OCI-LY1 (cell line): Measurements from ENCODE around the gene FAM76B.

ENCODE experiments used
- H2AFZ ChIP-seq: fragments of 200-600 bp; sonication (generic), shearing (Covaris generic); 2 replicates; pipeline ENCODE4 v1.6.0; 2014; ENCODE audit warnings: antibody characterized with exemption, mild to moderate bottlenecking, low read length
- H3F3A ChIP-seq: fragments of 200-600 bp; sonication (generic), shearing (Covaris generic); 2 replicates; pipeline ENCODE4 v1.6.0; 2014; ENCODE audit warnings: mild to moderate bottlenecking, antibody characterized with exemption, low read length, moderate library complexity; ENCODE audit not compliant: insufficient read depth
- H3K27ac ChIP-seq: fragments of 200-600 bp; sonication (generic); 2 replicates; pipeline ENCODE4 v1.5.1; 2014; ENCODE audit warnings: low read length, mixed run types, mild to moderate bottlenecking, low read depth; ENCODE audit not compliant: poor library complexity, severe bottlenecking
- H3K27me3 ChIP-seq: fragments of 200-600 bp; sonication (generic); 2 replicates; pipeline ENCODE4 v1.6.0; 2014; ENCODE audit warnings: antibody characterized with exemption, mild to moderate bottlenecking, low read length, moderate library complexity; ENCODE audit not compliant: insufficient read depth
- H3K36me3 ChIP-seq: fragments of 200-600 bp; sonication (generic); 2 replicates; pipeline ENCODE4 v1.6.1; 2014; ENCODE audit warnings: mild to moderate bottlenecking, antibody characterized with exemption, low read length, moderate library complexity, mixed read lengths; ENCODE audit not compliant: insufficient read depth
- H3K4me1 ChIP-seq: fragments of 200-600 bp; sonication (generic); 2 replicates; pipeline ENCODE4 v1.5.1; 2014; ENCODE audit warnings: mild to moderate bottlenecking, low read length, moderate library complexity; ENCODE audit not compliant: insufficient read depth, severe bottlenecking
- H3K4me2 ChIP-seq: fragments of 200-600 bp; sonication (generic), shearing (Covaris generic); 2 replicates; pipeline ENCODE4 v1.6.1; 2014; ENCODE audit warnings: low read length
- H3K4me3 ChIP-seq: fragments of 200-600 bp; sonication (generic); 2 replicates; pipeline ENCODE4 v1.5.1; 2014; ENCODE audit warnings: low read length, low read depth, mild to moderate bottlenecking, mixed read lengths; ENCODE audit not compliant: poor library complexity, severe bottlenecking
- H3K79me2 ChIP-seq: fragments of 200-600 bp; shearing (Covaris generic); 2 replicates; pipeline ENCODE4 v1.6.1; 2016; ENCODE audit warnings: mixed run types, low read length, mixed read lengths; ENCODE audit not compliant: insufficient read depth
- H3K9ac ChIP-seq: fragments of 200-600 bp; sonication (generic), shearing (Covaris generic); 2 replicates; pipeline ENCODE4 v1.6.1; 2014; ENCODE audit warnings: mild to moderate bottlenecking, low read length, mixed read lengths
- H3K9me2 ChIP-seq: fragments of 200-600 bp; sonication (generic), shearing (Covaris generic); 2 replicates; pipeline ENCODE4 v1.6.1; 2014; ENCODE audit warnings: low read depth, mild to moderate bottlenecking, low read length, mixed read lengths
- H3K9me3 ChIP-seq: fragments of 200-600 bp; shearing (Covaris generic); 2 replicates; pipeline ENCODE4 v1.6.1; 2014; ENCODE audit warnings: low read length, mixed read lengths
- H4K20me1 ChIP-seq: fragments of 200-600 bp; sonication (generic), shearing (Covaris generic); 2 replicates; pipeline ENCODE4 v1.6.0; 2016; ENCODE audit warnings: mild to moderate bottlenecking, low read length; ENCODE audit not compliant: insufficient read depth
- CTCF ChIP-seq: fragments of 200-600 bp; sonication (generic), shearing (Covaris generic); IDR thresholded peaks from 2 replicates; pipeline ENCODE4 v1.5.1; 2017; ENCODE audit warnings: mild to moderate bottlenecking, antibody characterized with exemption, low read length, moderate library complexity, mixed read lengths
- EZH2 ChIP-seq: fragments of 200-600 bp; sonication (generic), shearing (Covaris generic); IDR thresholded peaks from 2 replicates; pipeline ENCODE4 v1.8.0; 2017; ENCODE audit warnings: borderline replicate concordance, mixed run types, mild to moderate bottlenecking, antibody characterized with exemption, low read length, moderate library complexity, mixed read lengths

Gene FAM76B

GRCh38 chr11:95794086-95794485 lies 4.5 kb upstream of the FAM76B start:
- no peaks in the 10 kb centered on the region for H3K9me3 ChIP-seq
- no peak overlapping the region for H3K4me2 ChIP-seq
- no peak overlapping the region for H3K9ac ChIP-seq
- H3K36me3 ChIP-seq = peaks cover 6% of the 10 kb centered on the region; the same call in 1 of the 2 replicates
- no peak for TF ChIP-seq CTCF
- no peak for TF ChIP-seq EZH2
- H3K4me3 ChIP-seq = no peak overlapping the region
- H3K4me1 ChIP-seq = peaks cover 17% of the 10 kb centered on the region
- H3K79me2 ChIP-seq = peaks cover 57% of the 10 kb centered on the region
- H2AFZ ChIP-seq = no peak overlapping the region
- no peak overlapping the region for H3K27ac ChIP-seq
- no peaks in the 10 kb centered on the region for H3K27me3 ChIP-seq
- no peaks in the 10 kb centered on the region for H3K9me2 ChIP-seq
- no peaks in the 10 kb centered on the region for H3F3A ChIP-seq
- no peaks in the 10 kb centered on the region for H4K20me1 ChIP-seq

GRCh38 chr11:95793116-95793515 lies 3.5 kb upstream of the FAM76B start:
- Histone ChIP-seq H3K79me2 (peaks cover 67% of the 10 kb centered on the region), H2AFZ (no peak overlapping the region), H3K9ac (no peak overlapping the region), H4K20me1 (no peaks in the 10 kb centered on the region), H3K4me2 (no peak overlapping the region), H3K27me3 (no peaks in the 10 kb centered on the region), H3K9me2 (no peaks in the 10 kb centered on the region), H3K4me1 (peaks cover 25% of the 10 kb centered on the region), H3K27ac (no peak overlapping the region), H3K9me3 (no peaks in the 10 kb centered on the region), H3F3A (no peaks in the 10 kb centered on the region), H3K4me3 (no peak overlapping the region), H3K36me3 (peaks cover 4% of the 10 kb centered on the region; the same call in 1 of the 2 replicates)
- TF ChIP-seq CTCF (no peak), EZH2 (no peak)

- H4K20me1 ChIP-seq = no peaks in the 10 kb centered on the region
- no peak overlapping the region for H3K9ac ChIP-seq
- H3K4me2 ChIP-seq = 0 out of 2 replicates have a peak overlapping the region, but pooled peaks have one; percentile 94
These were observed 3.1 kb upstream of the FAM76B start for GRCh38 chr11:95792700-95793099.

More at GRCh38 chr11:95792700-95793099, 3.1 kb upstream of the FAM76B start:
- no peaks in the 10 kb centered on the region for H3K9me3 ChIP-seq
- H3K36me3 ChIP-seq = peaks cover 7% of the 10 kb centered on the region; the same call in 1 of the 2 replicates
- no peaks in the 10 kb centered on the region for H3K27me3 ChIP-seq
- no peak overlapping the region for H2AFZ ChIP-seq
- no peak overlapping the region for H3K27ac ChIP-seq
- peaks cover 29% of the 10 kb centered on the region for H3K4me1 ChIP-seq
- peaks cover 68% of the 10 kb centered on the region for H3K79me2 ChIP-seq
- TF ChIP-seq CTCF (no peak), EZH2 (no peak)
- no peaks in the 10 kb centered on the region for H3K9me2 ChIP-seq
- no peak overlapping the region for H3K4me3 ChIP-seq
- H3F3A ChIP-seq = no peaks in the 10 kb centered on the region
